Measurements from ENCODE around the gene RGS16. TPM values are rescaled to one million over a fixed set of nuclear protein-coding genes. Genes with fewer than 3 reads are reported as not detected.
A peak's percentile ranks its signal among the peaks of the same experiment; 100 is the strongest.

Gene RGS16, protein sequence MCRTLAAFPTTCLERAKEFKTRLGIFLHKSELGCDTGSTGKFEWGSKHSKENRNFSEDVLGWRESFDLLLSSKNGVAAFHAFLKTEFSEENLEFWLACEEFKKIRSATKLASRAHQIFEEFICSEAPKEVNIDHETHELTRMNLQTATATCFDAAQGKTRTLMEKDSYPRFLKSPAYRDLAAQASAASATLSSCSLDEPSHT
- polyA plus RNA-seq (2012; rRNA removed) = 0.79 and 1.7 TPM in 2 replicates
- 1.2 and 1.9 TPM in 2 replicates for polyA plus RNA-seq (2012; cell fraction: cytosol; rRNA removed)
- polyA plus RNA-seq (2012; cell fraction: nucleus; rRNA removed) = 0.79 and 1.0 TPM in 2 replicates

DNA sequence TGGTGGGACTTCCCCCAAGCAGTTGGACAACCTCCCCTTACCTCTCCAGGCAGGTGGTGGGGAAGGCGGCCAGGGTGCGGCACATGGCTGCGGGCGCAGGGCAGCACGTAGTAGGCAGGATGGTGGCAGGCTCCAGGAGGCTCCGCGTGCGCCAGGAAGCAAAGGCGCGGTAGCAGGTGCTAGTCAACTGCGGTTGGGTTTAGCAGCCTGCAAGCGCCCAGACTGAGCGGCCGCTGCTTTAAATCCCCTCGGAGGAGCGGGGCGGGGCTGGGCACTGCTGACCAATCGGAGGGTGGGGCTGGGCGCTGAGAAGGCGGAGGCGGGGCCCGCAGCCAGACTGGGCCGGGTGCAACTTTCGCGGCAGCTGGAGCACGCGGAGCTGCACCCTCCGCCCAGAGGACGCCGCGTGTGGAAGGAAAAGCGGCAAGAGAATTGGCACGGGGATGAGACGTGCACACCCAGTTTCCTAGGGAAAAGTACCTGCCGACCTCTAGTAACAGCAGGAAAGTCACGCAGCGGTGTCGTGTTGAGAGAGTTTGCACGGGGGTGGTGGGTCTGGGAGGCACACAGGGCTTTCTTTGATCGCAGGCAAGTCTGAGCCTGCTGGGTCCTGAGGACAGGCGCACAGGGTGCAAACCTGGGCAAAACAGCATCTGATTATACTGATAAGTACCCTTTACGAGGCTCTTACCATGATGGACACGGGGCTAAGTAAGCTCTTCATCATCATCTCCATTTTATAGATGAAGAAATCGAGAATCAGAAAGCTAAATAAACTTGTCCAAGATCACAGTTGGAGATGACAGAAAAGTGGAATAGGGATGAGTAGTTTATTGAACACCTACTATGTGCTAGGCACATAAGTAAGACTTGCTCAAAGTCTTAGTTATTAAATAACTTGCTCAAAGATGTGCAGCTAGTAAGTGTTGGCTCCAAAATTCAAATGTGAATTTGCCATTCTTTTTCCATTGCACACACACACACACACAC, at the start of gene RGS16:
RGS16 (minus strand) TSS at position 215 of the 990 bp plus-strand sequence; CDS start at position 85, 130 bp downstream.
- ChIA-PET POLR2A (interaction anchor here (0.8 to 1.1 kb wide), 2 partner anchors 80 to 182 kb away, joined by 3 read pairs; partner anchors contain the start of gene RGS8), CTCF (interaction anchor here (1.3 to 17.7 kb wide), 6 partner anchors 8 to 520 kb away, joined by 3 to 829 read pairs (median 4); partner anchors contain the start of gene NPL)
- H3K27me3 ChIP-seq (ENCODE audit: insufficient read depth) = no peaks in the 10 kb centered on the region
- peaks cover 0 to 29% of the 10 kb centered on the region in 2 experiments; a peak in 1 of 4 replicates for H3K4me1 ChIP-seq (ENCODE audit: control insufficient read depth in 1 of 2, insufficient read depth in 2 of 2, low read depth in 1 of 2, low read length in 1 of 2)
- no peaks in the 10 kb centered on the region for H3K36me3 ChIP-seq (replicated peaks in 1 of 2; ENCODE audit: control insufficient read depth in 1 of 2, insufficient read depth in 2 of 2, low read length in 1 of 2)
- no peaks in the 10 kb centered on the region for H3K9me3 ChIP-seq
- peak within 1 kb of the TSS; percentile 57 to 67 for H3K4me3 ChIP-seq (ENCODE audit: low read depth in 2 of 2, low read length in 1 of 2)
- WGBS (ENCODE audit: low lambda C conversion rate) = 21% methylated on average over 24 of the region's 44 CpGs
- peak within 1 kb of the TSS; percentile 85 for H2AFZ ChIP-seq (ENCODE audit: low read depth)
- H3K4me2 ChIP-seq = peak within 1 kb of the TSS; percentile 86
- TF ChIP-seq NFIC (IDR thresholded peaks at IDR 0.05; ENCODE audit: borderline replicate concordance) (no peak), POLR2AphosphoS5 (IDR thresholded peaks at IDR 0.05; ENCODE audit: low read depth, low read length) (peak; percentile 70), MXI1 (IDR thresholded peaks at IDR 0.05; ENCODE audit: low read depth, low read length) (peak; percentile 77), JUND (IDR thresholded peaks at IDR 0.05) (no peak), TAF1 (IDR thresholded peaks at IDR 0.05; ENCODE audit: borderline replicate concordance, low read depth, low read length) (peak; percentile 59; the same call in 1 of the 2 replicates)
- TF ChIP-seq, protein P1, sequence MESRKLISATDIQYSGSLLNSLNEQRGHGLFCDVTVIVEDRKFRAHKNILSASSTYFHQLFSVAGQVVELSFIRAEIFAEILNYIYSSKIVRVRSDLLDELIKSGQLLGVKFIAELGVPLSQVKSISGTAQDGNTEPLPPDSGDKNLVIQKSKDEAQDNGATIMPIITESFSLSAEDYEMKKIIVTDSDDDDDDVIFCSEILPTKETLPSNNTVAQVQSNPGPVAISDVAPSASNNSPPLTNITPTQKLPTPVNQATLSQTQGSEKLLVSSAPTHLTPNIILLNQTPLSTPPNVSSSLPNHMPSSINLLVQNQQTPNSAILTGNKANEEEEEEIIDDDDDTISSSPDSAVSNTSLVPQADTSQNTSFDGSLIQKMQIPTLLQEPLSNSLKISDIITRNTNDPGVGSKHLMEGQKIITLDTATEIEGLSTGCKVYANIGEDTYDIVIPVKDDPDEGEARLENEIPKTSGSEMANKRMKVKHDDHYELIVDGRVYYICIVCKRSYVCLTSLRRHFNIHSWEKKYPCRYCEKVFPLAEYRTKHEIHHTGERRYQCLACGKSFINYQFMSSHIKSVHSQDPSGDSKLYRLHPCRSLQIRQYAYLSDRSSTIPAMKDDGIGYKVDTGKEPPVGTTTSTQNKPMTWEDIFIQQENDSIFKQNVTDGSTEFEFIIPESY (IDR thresholded peaks at IDR 0.05; ENCODE audit: borderline replicate concordance, low read depth) = no peak
- TF ChIP-seq, protein P2, sequence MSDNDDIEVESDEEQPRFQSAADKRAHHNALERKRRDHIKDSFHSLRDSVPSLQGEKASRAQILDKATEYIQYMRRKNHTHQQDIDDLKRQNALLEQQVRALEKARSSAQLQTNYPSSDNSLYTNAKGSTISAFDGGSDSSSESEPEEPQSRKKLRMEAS (IDR thresholded peaks at IDR 0.05; ENCODE audit: low read depth) = peak; percentile 96
- TF ChIP-seq, protein P3, sequence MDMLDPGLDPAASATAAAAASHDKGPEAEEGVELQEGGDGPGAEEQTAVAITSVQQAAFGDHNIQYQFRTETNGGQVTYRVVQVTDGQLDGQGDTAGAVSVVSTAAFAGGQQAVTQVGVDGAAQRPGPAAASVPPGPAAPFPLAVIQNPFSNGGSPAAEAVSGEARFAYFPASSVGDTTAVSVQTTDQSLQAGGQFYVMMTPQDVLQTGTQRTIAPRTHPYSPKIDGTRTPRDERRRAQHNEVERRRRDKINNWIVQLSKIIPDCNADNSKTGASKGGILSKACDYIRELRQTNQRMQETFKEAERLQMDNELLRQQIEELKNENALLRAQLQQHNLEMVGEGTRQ (IDR thresholded peaks at IDR 0.05; ENCODE audit: borderline replicate concordance, low read depth, low read length) = no peak
- no peak within 1 kb of the TSS for H3K9ac ChIP-seq
- no peaks in the 10 kb centered on the region for H3F3A ChIP-seq (replicated peaks; ENCODE audit: insufficient read depth)
- H3K9me2 ChIP-seq = no peaks in the 10 kb centered on the region
- H4K20me1 ChIP-seq (ENCODE audit: insufficient read depth) = no peaks in the 10 kb centered on the region
- H3K79me2 ChIP-seq (ENCODE audit: insufficient read depth) = no peaks in the 10 kb centered on the region
- peak; percentile 98 for DNase-seq
- peak within 1 kb of the TSS in 1 of 2 experiments; percentile 63; a peak in 2 of 4 replicates for H3K27ac ChIP-seq (ENCODE audit: low read depth in 2 of 2, low read length in 1 of 2)

DNA sequence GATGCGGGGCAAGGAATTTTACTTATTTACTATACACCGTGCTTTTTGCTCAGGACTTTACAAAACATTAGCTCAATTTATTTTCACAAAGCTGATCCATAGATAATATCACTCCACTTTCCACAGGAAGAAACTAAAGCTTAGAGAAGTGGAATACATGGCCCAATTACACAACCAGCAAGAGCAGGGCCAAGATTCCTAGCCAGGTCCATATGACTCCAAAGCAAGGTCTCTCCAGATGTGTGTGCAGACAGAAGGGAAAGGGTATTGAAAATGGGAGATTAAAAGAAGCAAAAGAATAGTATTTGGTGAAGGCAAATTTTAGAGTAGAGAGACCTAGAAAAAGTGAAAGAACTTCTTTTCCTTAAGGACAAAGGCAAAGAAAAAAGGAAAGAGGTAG, 49.8 kb upstream of the RGS16 start:
- H3K36me3 ChIP-seq (replicated peaks in 1 of 2; ENCODE audit: control insufficient read depth in 1 of 2, insufficient read depth in 2 of 2, low read length in 1 of 2) = no peaks in the 10 kb centered on the region
- no peaks in the 10 kb centered on the region; the same call in none of the 2 replicates for H3K27me3 ChIP-seq (ENCODE audit: insufficient read depth)
- 88% methylated on average over 2 of the region's 2 CpGs for WGBS (ENCODE audit: low lambda C conversion rate)
- no peak overlapping the region for H3K9ac ChIP-seq
- peaks cover 0 to 2% of the 10 kb centered on the region in 2 experiments; a peak in 1 of 4 replicates for H3K4me1 ChIP-seq (ENCODE audit: control insufficient read depth in 1 of 2, insufficient read depth in 2 of 2, low read depth in 1 of 2, low read length in 1 of 2)
- no peak overlapping the region for H2AFZ ChIP-seq (ENCODE audit: low read depth)
- H3K79me2 ChIP-seq (ENCODE audit: insufficient read depth) = no peaks in the 10 kb centered on the region
- ChIA-PET POLR2A (no interaction called here), CTCF (interaction anchor here (1.6 kb wide), 2 partner anchors 18 to 131 kb away, joined by 3 to 5 read pairs; no protein-coding TSS in a partner anchor)
- no peaks in the 10 kb centered on the region for H4K20me1 ChIP-seq (ENCODE audit: insufficient read depth)
- no peak overlapping the region for H3K4me2 ChIP-seq
- DNase-seq = no peak
- H3K27ac ChIP-seq (ENCODE audit: low read depth in 2 of 2, low read length in 1 of 2) = no peak overlapping the region
- H3K9me3 ChIP-seq = no peaks in the 10 kb centered on the region
- H3F3A ChIP-seq (replicated peaks; ENCODE audit: insufficient read depth) = no peaks in the 10 kb centered on the region
- no peaks in the 10 kb centered on the region for H3K9me2 ChIP-seq
- H3K4me3 ChIP-seq (ENCODE audit: low read depth in 2 of 2, low read length in 1 of 2) = no peak overlapping the region
- no peak for TF ChIP-seq NFIC (IDR thresholded peaks at IDR 0.05; ENCODE audit: borderline replicate concordance)
- TF ChIP-seq NRF1 (IDR thresholded peaks at IDR 0.05; ENCODE audit: low read depth, low read length) = no peak
- TF ChIP-seq, protein P2 (IDR thresholded peaks at IDR 0.05; ENCODE audit: low read depth) = no peak
- TF ChIP-seq TAF1 (IDR thresholded peaks at IDR 0.05; ENCODE audit: borderline replicate concordance, low read depth, low read length) = no peak
- no peak for TF ChIP-seq RXRA (IDR thresholded peaks at IDR 0.05; ENCODE audit: borderline replicate concordance, low read depth)
- no peak for TF ChIP-seq FOXM1 (IDR thresholded peaks at IDR 0.05; ENCODE audit: low read depth)
- TF ChIP-seq RAD21 (IDR thresholded peaks at IDR 0.05; ENCODE audit: low read length) = no peak
- no peak for TF ChIP-seq EP300 (IDR thresholded peaks at IDR 0.05; ENCODE audit: borderline replicate concordance in 1 of 2, low read depth in 1 of 2, low read length in 1 of 2)
- TF ChIP-seq FOXJ3 (CRISPR knock-in tag; IDR thresholded peaks at IDR 0.05) = no peak
- TF ChIP-seq RCOR1 (IDR thresholded peaks at IDR 0.05; ENCODE audit: low read length) = no peak
- TF ChIP-seq ELF1 (IDR thresholded peaks at IDR 0.05) = no peak
